ENCODE data around the gene LMAN2. TPM values are rescaled to one million over a fixed set of nuclear protein-coding genes. Genes with fewer than 3 reads are reported as not detected.

LMAN2 gene
- total and polyA plus RNA-seq, 2 experiments from 2014 or later, result 153 to 227 TPM

DNA sequence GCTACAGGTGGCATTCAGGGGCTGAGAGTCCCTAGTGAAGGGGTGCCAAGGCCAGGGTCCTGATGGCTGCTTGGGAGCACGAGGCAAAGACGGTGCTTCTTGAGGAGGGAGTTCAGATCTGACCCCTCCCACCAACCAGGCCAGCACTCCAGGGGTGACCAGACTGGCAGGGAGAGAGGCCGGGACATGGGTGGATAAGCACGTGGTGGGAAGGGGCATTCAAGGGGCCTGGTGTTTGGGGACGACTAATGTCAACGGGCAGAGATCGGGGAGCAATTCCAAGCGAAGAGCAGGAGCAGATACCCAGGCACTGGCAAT, 10.8 kb upstream of the LMAN2 start (continued):
- TF ChIP-seq, protein P1, sequence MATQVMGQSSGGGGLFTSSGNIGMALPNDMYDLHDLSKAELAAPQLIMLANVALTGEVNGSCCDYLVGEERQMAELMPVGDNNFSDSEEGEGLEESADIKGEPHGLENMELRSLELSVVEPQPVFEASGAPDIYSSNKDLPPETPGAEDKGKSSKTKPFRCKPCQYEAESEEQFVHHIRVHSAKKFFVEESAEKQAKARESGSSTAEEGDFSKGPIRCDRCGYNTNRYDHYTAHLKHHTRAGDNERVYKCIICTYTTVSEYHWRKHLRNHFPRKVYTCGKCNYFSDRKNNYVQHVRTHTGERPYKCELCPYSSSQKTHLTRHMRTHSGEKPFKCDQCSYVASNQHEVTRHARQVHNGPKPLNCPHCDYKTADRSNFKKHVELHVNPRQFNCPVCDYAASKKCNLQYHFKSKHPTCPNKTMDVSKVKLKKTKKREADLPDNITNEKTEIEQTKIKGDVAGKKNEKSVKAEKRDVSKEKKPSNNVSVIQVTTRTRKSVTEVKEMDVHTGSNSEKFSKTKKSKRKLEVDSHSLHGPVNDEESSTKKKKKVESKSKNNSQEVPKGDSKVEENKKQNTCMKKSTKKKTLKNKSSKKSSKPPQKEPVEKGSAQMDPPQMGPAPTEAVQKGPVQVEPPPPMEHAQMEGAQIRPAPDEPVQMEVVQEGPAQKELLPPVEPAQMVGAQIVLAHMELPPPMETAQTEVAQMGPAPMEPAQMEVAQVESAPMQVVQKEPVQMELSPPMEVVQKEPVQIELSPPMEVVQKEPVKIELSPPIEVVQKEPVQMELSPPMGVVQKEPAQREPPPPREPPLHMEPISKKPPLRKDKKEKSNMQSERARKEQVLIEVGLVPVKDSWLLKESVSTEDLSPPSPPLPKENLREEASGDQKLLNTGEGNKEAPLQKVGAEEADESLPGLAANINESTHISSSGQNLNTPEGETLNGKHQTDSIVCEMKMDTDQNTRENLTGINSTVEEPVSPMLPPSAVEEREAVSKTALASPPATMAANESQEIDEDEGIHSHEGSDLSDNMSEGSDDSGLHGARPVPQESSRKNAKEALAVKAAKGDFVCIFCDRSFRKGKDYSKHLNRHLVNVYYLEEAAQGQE (IDR thresholded peaks at IDR 0.05; ENCODE audit: unreplicated experiment), result no peak
- TF ChIP-seq POLR2AphosphoS5 (IDR thresholded peaks at IDR 0.05; ENCODE audit: low read depth) (no peak), ZNF114 (CRISPR knock-in tag; IDR thresholded peaks at IDR 0.05) (no peak)

GRCh38 chr5:177361418-177362291, 10.2 kb upstream of the LMAN2 start:
- Histone ChIP-seq H3K4me1 (ENCODE audit: insufficient read depth) (peaks cover 35% of the 10 kb centered on the region), H3K4me3 (peak overlapping the region; percentile 71), H4K20me1 (replicated peaks; ENCODE audit: insufficient read depth) (no peaks in the 10 kb centered on the region), H3K9me2 (ENCODE audit: insufficient read depth) (no peaks in the 10 kb centered on the region), H3K79me2 (replicated peaks; ENCODE audit: insufficient read depth) (no peaks in the 10 kb centered on the region), H2AFZ (peak overlapping the region; percentile 95), H3F3A (replicated peaks; ENCODE audit: low read depth) (peaks cover 17% of the 10 kb centered on the region; the same call in 1 of the 2 replicates), H3K27me3 (ENCODE audit: insufficient read depth) (peaks cover 5% of the 10 kb centered on the region), H3K4me2 (peak overlapping the region; percentile 88), H3K27ac (ENCODE audit: low read depth) (no peak overlapping the region), H3K36me3 (ENCODE audit: insufficient read depth) (no peaks in the 10 kb centered on the region)
- Mint-ChIP-seq H3K4me3 (peak overlapping the region; percentile 76), H3K9me3 (no peaks in the 10 kb centered on the region; the same call in 2 of the 3 replicates), H3K27ac (no peak overlapping the region), H3K27me3 (ENCODE audit: insufficient read depth, low read depth, poor library complexity) (peaks cover 19% of the 10 kb centered on the region), H3K4me1 (peaks cover 36% of the 10 kb centered on the region), H3K36me3 (ENCODE audit: low read depth) (no peaks in the 10 kb centered on the region)
- TF ChIP-seq EZH2 (IDR thresholded peaks at IDR 0.05; ENCODE audit: low read depth, unreplicated experiment) (no peak), POLR2AphosphoS5 (IDR thresholded peaks at IDR 0.05; ENCODE audit: low read depth) (no peak), EZH2phosphoT487 (IDR thresholded peaks at IDR 0.05; ENCODE audit: unreplicated experiment) (no peak), JUNB (IDR thresholded peaks at IDR 0.05; ENCODE audit: unreplicated experiment) (no peak), ZNF114 (CRISPR knock-in tag; IDR thresholded peaks at IDR 0.05) (no peak), CREB1 (CRISPR knock-in tag; IDR thresholded peaks at IDR 0.05; ENCODE audit: low read depth) (no peak), STAT1 (IDR thresholded peaks at IDR 0.05; ENCODE audit: unreplicated experiment) (no peak), ZNF331 (CRISPR knock-in tag; IDR thresholded peaks at IDR 0.05; ENCODE audit: low read depth) (no peak)
- TF ChIP-seq, protein P2, sequence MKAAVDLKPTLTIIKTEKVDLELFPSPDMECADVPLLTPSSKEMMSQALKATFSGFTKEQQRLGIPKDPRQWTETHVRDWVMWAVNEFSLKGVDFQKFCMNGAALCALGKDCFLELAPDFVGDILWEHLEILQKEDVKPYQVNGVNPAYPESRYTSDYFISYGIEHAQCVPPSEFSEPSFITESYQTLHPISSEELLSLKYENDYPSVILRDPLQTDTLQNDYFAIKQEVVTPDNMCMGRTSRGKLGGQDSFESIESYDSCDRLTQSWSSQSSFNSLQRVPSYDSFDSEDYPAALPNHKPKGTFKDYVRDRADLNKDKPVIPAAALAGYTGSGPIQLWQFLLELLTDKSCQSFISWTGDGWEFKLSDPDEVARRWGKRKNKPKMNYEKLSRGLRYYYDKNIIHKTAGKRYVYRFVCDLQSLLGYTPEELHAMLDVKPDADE (IDR thresholded peaks at IDR 0.05), result no peak
- TF ChIP-seq, protein P3, sequence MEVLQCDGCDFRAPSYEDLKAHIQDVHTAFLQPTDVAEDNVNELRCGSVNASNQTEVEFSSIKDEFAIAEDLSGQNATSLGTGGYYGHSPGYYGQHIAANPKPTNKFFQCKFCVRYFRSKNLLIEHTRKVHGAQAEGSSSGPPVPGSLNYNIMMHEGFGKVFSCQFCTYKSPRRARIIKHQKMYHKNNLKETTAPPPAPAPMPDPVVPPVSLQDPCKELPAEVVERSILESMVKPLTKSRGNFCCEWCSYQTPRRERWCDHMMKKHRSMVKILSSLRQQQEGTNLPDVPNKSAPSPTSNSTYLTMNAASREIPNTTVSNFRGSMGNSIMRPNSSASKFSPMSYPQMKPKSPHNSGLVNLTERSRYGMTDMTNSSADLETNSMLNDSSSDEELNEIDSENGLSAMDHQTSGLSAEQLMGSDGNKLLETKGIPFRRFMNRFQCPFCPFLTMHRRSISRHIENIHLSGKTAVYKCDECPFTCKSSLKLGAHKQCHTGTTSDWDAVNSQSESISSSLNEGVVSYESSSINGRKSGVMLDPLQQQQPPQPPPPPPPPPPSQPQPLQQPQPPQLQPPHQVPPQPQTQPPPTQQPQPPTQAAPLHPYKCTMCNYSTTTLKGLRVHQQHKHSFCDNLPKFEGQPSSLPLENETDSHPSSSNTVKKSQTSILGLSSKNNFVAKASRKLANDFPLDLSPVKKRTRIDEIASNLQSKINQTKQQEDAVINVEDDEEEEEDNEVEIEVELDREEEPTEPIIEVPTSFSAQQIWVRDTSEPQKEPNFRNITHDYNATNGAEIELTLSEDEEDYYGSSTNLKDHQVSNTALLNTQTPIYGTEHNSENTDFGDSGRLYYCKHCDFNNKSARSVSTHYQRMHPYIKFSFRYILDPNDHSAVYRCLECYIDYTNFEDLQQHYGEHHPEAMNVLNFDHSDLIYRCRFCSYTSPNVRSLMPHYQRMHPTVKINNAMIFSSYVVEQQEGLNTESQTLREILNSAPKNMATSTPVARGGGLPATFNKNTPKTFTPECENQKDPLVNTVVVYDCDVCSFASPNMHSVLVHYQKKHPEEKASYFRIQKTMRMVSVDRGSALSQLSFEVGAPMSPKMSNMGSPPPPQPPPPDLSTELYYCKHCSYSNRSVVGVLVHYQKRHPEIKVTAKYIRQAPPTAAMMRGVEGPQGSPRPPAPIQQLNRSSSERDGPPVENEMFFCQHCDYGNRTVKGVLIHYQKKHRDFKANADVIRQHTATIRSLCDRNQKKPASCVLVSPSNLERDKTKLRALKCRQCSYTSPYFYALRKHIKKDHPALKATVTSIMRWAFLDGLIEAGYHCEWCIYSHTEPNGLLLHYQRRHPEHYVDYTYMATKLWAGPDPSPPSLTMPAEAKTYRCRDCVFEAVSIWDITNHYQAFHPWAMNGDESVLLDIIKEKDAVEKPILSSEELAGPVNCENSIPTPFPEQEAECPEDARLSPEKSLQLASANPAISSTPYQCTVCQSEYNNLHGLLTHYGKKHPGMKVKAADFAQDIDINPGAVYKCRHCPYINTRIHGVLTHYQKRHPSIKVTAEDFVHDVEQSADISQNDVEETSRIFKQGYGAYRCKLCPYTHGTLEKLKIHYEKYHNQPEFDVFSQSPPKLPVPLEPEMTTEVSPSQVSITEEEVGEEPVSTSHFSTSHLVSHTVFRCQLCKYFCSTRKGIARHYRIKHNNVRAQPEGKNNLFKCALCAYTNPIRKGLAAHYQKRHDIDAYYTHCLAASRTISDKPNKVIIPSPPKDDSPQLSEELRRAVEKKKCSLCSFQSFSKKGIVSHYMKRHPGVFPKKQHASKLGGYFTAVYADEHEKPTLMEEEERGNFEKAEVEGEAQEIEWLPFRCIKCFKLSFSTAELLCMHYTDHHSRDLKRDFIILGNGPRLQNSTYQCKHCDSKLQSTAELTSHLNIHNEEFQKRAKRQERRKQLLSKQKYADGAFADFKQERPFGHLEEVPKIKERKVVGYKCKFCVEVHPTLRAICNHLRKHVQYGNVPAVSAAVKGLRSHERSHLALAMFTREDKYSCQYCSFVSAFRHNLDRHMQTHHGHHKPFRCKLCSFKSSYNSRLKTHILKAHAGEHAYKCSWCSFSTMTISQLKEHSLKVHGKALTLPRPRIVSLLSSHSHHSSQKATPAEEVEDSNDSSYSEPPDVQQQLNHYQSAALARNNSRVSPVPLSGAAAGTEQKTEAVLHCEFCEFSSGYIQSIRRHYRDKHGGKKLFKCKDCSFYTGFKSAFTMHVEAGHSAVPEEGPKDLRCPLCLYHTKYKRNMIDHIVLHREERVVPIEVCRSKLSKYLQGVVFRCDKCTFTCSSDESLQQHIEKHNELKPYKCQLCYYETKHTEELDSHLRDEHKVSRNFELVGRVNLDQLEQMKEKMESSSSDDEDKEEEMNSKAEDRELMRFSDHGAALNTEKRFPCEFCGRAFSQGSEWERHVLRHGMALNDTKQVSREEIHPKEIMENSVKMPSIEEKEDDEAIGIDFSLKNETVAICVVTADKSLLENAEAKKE (CRISPR knock-in tag; IDR thresholded peaks at IDR 0.05), result no peak
- peak; percentile 9 for DNase-seq (ENCODE audit: low spot score)
- ATAC-seq, result no peak

Data from GM23338 (cell line).